Tracheal epithelial cell (primary cell): ENCODE results near the gene CDCA7. TPM values are rescaled to one million over a fixed set of nuclear protein-coding genes. Genes with fewer than 3 reads are reported as not detected.

Source experiments
- total RNA-seq: library from RNA; depleted of rRNA; stranded (reverse); fragments of >200 nt; gene quantifications from 2 replicates; pipeline ENCODE4 v1.2.1, GENCODE V29; 2014

Gene CDCA7
- total RNA-seq: 3.1 and 7.2 TPM in 2 replicates

DNA sequence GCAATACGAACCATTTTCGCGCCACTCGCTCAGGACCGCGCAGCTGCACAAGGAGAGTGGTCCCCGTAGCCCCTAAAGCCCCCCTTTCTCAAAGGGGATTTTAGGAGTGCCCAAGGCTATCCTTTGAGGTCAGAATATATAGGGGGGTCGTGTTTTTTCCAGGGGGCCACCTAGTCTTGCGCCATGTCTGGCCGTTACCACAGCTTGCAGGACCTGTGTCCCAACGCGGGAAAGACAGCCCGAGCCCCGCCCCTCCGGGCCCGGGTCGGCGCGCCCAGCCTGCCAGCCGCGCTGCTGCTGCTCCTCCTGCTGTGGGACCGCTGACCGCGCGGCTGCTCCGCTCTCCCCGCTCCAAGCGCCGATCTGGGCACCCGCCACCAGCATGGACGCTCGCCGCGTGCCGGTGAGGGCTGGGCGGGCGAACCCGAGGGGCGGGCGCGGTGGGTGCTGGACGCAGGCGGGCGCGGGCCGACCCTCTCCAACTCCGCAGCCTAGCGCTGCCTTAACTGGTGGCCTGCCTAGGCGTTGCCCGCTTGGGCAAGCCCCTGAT, at the start of gene CDCA7:
CDCA7 (plus strand) TSS at position 291 of the 550 bp plus-strand sequence; CDS start at position 383, 92 bp downstream.

